DND-41 (cell line): ENCODE data around the gene RANBP17.

Experiments
- ATAC-seq: fragments of 200-7000 bp; cut with Tn5 transposase; 3 replicates; pipeline ENCODE4 v1.9.1; 2021; ENCODE audit warnings: low read depth; ENCODE audit not compliant: insufficient read depth
- DNase-seq: peaks from one replicate; pipeline ENCODE4 v3.0.0-alpha.2; 2020
- H2AFZ ChIP-seq: 2 replicates; pipeline ENCODE4 v1.6.0; 2012; ENCODE audit warnings: low read depth, low read length
- H3K27ac ChIP-seq: 2 replicates; pipeline ENCODE4 v1.5.1; 2012; ENCODE audit warnings: low read length, inconsistent platforms
- H3K27me3 ChIP-seq: fragments of 200-600 bp; sonication (generic); 2 replicates; pipeline ENCODE4 v1.6.0; 2012; ENCODE audit warnings: low read length, mild to moderate bottlenecking, inconsistent platforms; ENCODE audit not compliant: insufficient read depth, poor library complexity
- H3K36me3 ChIP-seq: 2 replicates; pipeline ENCODE4 v1.5.1; 2012; ENCODE audit warnings: low read length, inconsistent platforms; ENCODE audit not compliant: insufficient read depth
- H3K4me1 ChIP-seq: 2 replicates; pipeline ENCODE4 v1.5.1; 2012; ENCODE audit warnings: mild to moderate bottlenecking, low read length; ENCODE audit not compliant: insufficient read depth
- H3K4me2 ChIP-seq: 2 replicates; pipeline ENCODE4 v1.6.0; 2012; ENCODE audit warnings: mild to moderate bottlenecking, moderate library complexity, low read length, inconsistent platforms; ENCODE audit not compliant: insufficient read depth
- H3K4me3 ChIP-seq, 2 experiments: fragments of 200-600 bp in 1 of 2; shearing (Covaris generic) in 1 of 2; 2 replicates each; pipeline ENCODE4 v1.5.1; 2012 to 2016; ENCODE audit warnings: inconsistent platforms in 2 of 2, low read length in 2 of 2, mild to moderate bottlenecking in 2 of 2, low read depth in 1 of 2, moderate library complexity in 1 of 2
- H3K79me2 ChIP-seq: 2 replicates; pipeline ENCODE4 v1.6.0; 2012; ENCODE audit warnings: low read length, inconsistent platforms; ENCODE audit not compliant: insufficient read depth
- H3K9ac ChIP-seq: 2 replicates; pipeline ENCODE4 v1.6.0; 2012; ENCODE audit warnings: low read depth, mild to moderate bottlenecking, inconsistent platforms, low read length, moderate library complexity
- H3K9me3 ChIP-seq: 2 replicates; pipeline ENCODE4 v1.5.1; 2012; ENCODE audit warnings: low read length, moderate library complexity, mild to moderate bottlenecking, inconsistent platforms; ENCODE audit not compliant: insufficient read depth, severe bottlenecking
- H4K20me1 ChIP-seq: 2 replicates; pipeline ENCODE4 v1.6.0; 2012; ENCODE audit warnings: low read length; ENCODE audit not compliant: insufficient read depth
- CTCF ChIP-seq: IDR thresholded peaks from 2 replicates; pipeline ENCODE4 v1.5.1; 2012; ENCODE audit warnings: borderline replicate concordance, low read length, moderate library complexity, mild to moderate bottlenecking; ENCODE audit not compliant: poor library complexity, severe bottlenecking; ENCODE audit errors: extremely low read depth
- EZH2 ChIP-seq: IDR thresholded peaks from 3 replicates; pipeline ENCODE4 v1.6.1; 2012; ENCODE audit warnings: borderline replicate concordance, low read depth, mild to moderate bottlenecking, moderate library complexity, low read length, inconsistent platforms; ENCODE audit not compliant: severe bottlenecking

Gene RANBP17

GRCh38 chr5:170937072-170937471 lies 75.3 kb downstream of the RANBP17 start:
- H3K36me3 ChIP-seq = no peaks in the 10 kb centered on the region
- no peak overlapping the region for H2AFZ ChIP-seq
- H3K27ac ChIP-seq = no peak overlapping the region
- DNase-seq (no peak), ATAC-seq (no peak)
- no peak overlapping the region for H3K4me3 ChIP-seq
- no peak overlapping the region for H3K9ac ChIP-seq
- no peaks in the 10 kb centered on the region for H3K4me1 ChIP-seq
- no peaks in the 10 kb centered on the region for H4K20me1 ChIP-seq
- H3K9me3 ChIP-seq = no peaks in the 10 kb centered on the region
- H3K79me2 ChIP-seq = no peaks in the 10 kb centered on the region
- TF ChIP-seq CTCF (no peak), EZH2 (no peak)
- H3K27me3 ChIP-seq = no peaks in the 10 kb centered on the region
- H3K4me2 ChIP-seq = no peak overlapping the region

GRCh38 chr5:170937914-170938313 lies 76.1 kb downstream of the RANBP17 start:
- no peak overlapping the region for H3K4me2 ChIP-seq
- no peak for ATAC-seq
- H4K20me1 ChIP-seq = no peaks in the 10 kb centered on the region
- no peak for TF ChIP-seq EZH2
- no peak overlapping the region for H2AFZ ChIP-seq
- H3K9me3 ChIP-seq = no peaks in the 10 kb centered on the region
- H3K4me1 ChIP-seq = no peaks in the 10 kb centered on the region
- H3K27ac ChIP-seq = no peak overlapping the region
- H3K36me3 ChIP-seq = no peaks in the 10 kb centered on the region
- no peaks in the 10 kb centered on the region for H3K79me2 ChIP-seq
- H3K9ac ChIP-seq = no peak overlapping the region
- no peak overlapping the region for H3K4me3 ChIP-seq
- no peak for DNase-seq
- no peaks in the 10 kb centered on the region for H3K27me3 ChIP-seq

- TF ChIP-seq EZH2 (no peak), CTCF (no peak)
- no peak overlapping the region for H3K4me2 ChIP-seq
- H3K79me2 ChIP-seq = no peaks in the 10 kb centered on the region
- H3K27ac ChIP-seq = no peak overlapping the region
- H3K27me3 ChIP-seq = no peaks in the 10 kb centered on the region
- no peak overlapping the region for H3K4me3 ChIP-seq
- ATAC-seq (no peak), DNase-seq (no peak)
- no peak overlapping the region for H2AFZ ChIP-seq
- H3K36me3 ChIP-seq = no peaks in the 10 kb centered on the region
- no peaks in the 10 kb centered on the region for H4K20me1 ChIP-seq
- no peaks in the 10 kb centered on the region for H3K9me3 ChIP-seq
- no peak overlapping the region for H3K9ac ChIP-seq
- no peaks in the 10 kb centered on the region for H3K4me1 ChIP-seq
Observed at GRCh38 chr5:170939178-170939577, 77.4 kb downstream of the RANBP17 start.

- H3K9ac ChIP-seq = no peak overlapping the region
- H3K4me2 ChIP-seq = no peak overlapping the region
- H3K27me3 ChIP-seq = no peaks in the 10 kb centered on the region
Observed at GRCh38 chr5:170941788-170942187, 80.0 kb downstream of the RANBP17 start.

More at GRCh38 chr5:170941788-170942187, 80.0 kb downstream of the RANBP17 start:
- no peak overlapping the region for H3K27ac ChIP-seq
- no peaks in the 10 kb centered on the region for H3K79me2 ChIP-seq
- no peaks in the 10 kb centered on the region for H3K4me1 ChIP-seq
- H3K36me3 ChIP-seq = no peaks in the 10 kb centered on the region
- no peaks in the 10 kb centered on the region for H4K20me1 ChIP-seq
- ATAC-seq = no peak
- no peak for DNase-seq
- H3K9me3 ChIP-seq = no peaks in the 10 kb centered on the region
- no peak overlapping the region for H2AFZ ChIP-seq
- no peak overlapping the region for H3K4me3 ChIP-seq
- no peak for TF ChIP-seq EZH2
- no peak for TF ChIP-seq CTCF
